Heart right ventricle (tissue), 16 donors: ENCODE measurements around the gene LSM14A. TPM values are rescaled to one million over a fixed set of nuclear protein-coding genes. Genes with fewer than 3 reads are reported as not detected.
A peak's percentile ranks its signal among the peaks of the same experiment; 100 is the strongest.

Experiments
- ATAC-seq, 8 donors: fragments of 200-7000 bp; cut with Tn5 transposase; one replicate each; pipeline ENCODE4 v1.9.1; 2020; ENCODE audit warnings: mild to moderate bottlenecking in 8 of 8, moderate library complexity in 8 of 8, moderate number of reproducible peaks in 1 of 8
- DNase-seq, 2 donors: peaks; one replicate each; pipeline ENCODE4 v3.0.0-alpha.2; 2020
- H3K27ac ChIP-seq, 10 donors: fragments of 200-600 bp; sonication (generic) in 2 of 10; one replicate each; pipeline versions ENCODE4 v1.5.0 to v1.8.0; 2020 to 2022; ENCODE audit warnings: mild to moderate bottlenecking in 3 of 10
- H3K27me3 ChIP-seq, 7 donors: fragments of 200-600 bp; one replicate each; pipeline ENCODE4 v1.8.0; 2021 to 2022; ENCODE audit warnings: mild to moderate bottlenecking in 2 of 7
- H3K36me3 ChIP-seq, 9 donors: fragments of 200-600 bp; sonication (generic) in 1 of 9; one replicate each; pipeline versions ENCODE4 v1.5.0 to v1.8.0; 2020 to 2022; ENCODE audit warnings: mild to moderate bottlenecking in 2 of 9
- H3K4me1 ChIP-seq, 9 donors: fragments of 200-600 bp; sonication (generic) in 1 of 9; one replicate each; pipeline versions ENCODE4 v1.5.0 to v1.8.0; 2020 to 2022; ENCODE audit warnings: mild to moderate bottlenecking in 4 of 9
- H3K4me3 ChIP-seq, 10 donors: fragments of 200-600 bp; sonication (generic) in 2 of 10; one replicate each; pipeline versions ENCODE4 v1.5.0 to v1.8.0; 2020 to 2022; ENCODE audit warnings: mild to moderate bottlenecking in 7 of 10, moderate library complexity in 2 of 10
- H3K9me3 ChIP-seq, 11 donors: fragments of 200-600 bp in 10 of 11; sonication (generic) in 2 of 11; one replicate each; pipeline versions ENCODE4 v1.5.0 to v1.8.0; 2013 to 2022; ENCODE audit warnings: mild to moderate bottlenecking in 2 of 11, control low read depth in 1 of 11, moderate library complexity in 1 of 11
- CTCF ChIP-seq, 9 donors: fragments of 200-600 bp; sonication (generic) in 2 of 9; IDR thresholded peaks; one replicate each; pipeline versions ENCODE4 v1.5.0 to v1.8.0; 2021 to 2022; ENCODE audit warnings: antibody characterized with exemption in 9 of 9, mild to moderate bottlenecking in 5 of 9, moderate library complexity in 1 of 9
- WGBS, 2 donors: extraction: QIAGEN DNeasy Blood & Tissue Kit; methylation state at CpG; one replicate each; pipeline ENCODE4 v1.1.7; 2013; ENCODE audit warnings: inconsistent platforms in 1 of 2; 5-methylcytosine and 5-hydroxymethylcytosine counted together
- intact Hi-C, 10 donors: fragments of 100-400 bp; cut with DNase I; formaldehyde crosslinking; loops; one replicate each; pipeline versions ENCODE4 v1.11.1 to v1.14.2; 2022
- polyA plus RNA-seq, 2 donors: library from polyadenylated mRNA; stranded (reverse); fragments of 200-250 nt; gene quantifications; one replicate each; pipeline ENCODE4 v1.2.3, GENCODE V29; 2013
- total RNA-seq, 10 donors: library from RNA; stranded (reverse); fragmentation: NEBNext Ultra II Directional in 3 of 10; extraction: Animal tissue kit (Norgen Biotek cat#: 25700) in 3 of 10; gene quantifications; one replicate each; pipeline versions ENCODE4 v1.2.1 to v1.2.4, GENCODE V29; 2021 to 2023
- donor health status: Arrhythmogenic right ventricular cardiomyopathy.
- donor health status: ischemic (EF 13 %, LVEDD 7.1; RV severe dilation, severe dysfunction).
- donor health status: healthy with polysubstance abuse.
- donor health status: DM: no; HTN: yes; CAD: no.
- donor health status: DM: no; HTN: no; CAD: no.
- donor health status: ischemic (EF 25% LVEDD 6.9; RV normal size, moderate dysfunction).
- donor health status: ischemic (EF 25% LVEDD 5.7; RV mildly dilated, moderate dysfunction).
- donor health status: healthy.
- donor health status: DM: yes; HTN: yes; CAD: no.
- donor health status: Ischemic cardiomyopathy.
- donor health status: ischemic (EF 35%, LVEDD 5.7; RV mildly dilated, moderate dysfunction).
- donor health status: nonischemic (EF 11% LVEDD 7.7; RV severe dilation, severe dysfunction).
- donor health status: DM: yes; HTN: yes; CAD: no.
- donor health status: PGD.
- donor health status: ischemic (EF 29% LVEDD 5.4; RV normal size, mild dysfunction).
- donor health status: nonischemic (EF 23%, LVEDD 6.1; RV moderate dilation, normal function).

The LSM14A gene
- total and polyA plus RNA-seq, 12 donors = 44.7 to 78.0 (median 66.1) TPM

GRCh38 chr19:34228762-34229161 lies 56.5 kb downstream of the LSM14A start:
- 95 to 98% methylated on average over 3 of the region's 3 CpGs for WGBS, 2 donors
- H3K27ac ChIP-seq = peak overlapping the region in 1 of 10 donors; percentile 5

GRCh38 chr19:34229721-34230120 lies 57.4 kb downstream of the LSM14A start:
- ATAC-seq (no peak), DNase-seq (no peak)
- peaks cover 4 to 31% (median 18%) of the 10 kb centered on the region in 9 donors for H3K4me1 ChIP-seq
- peaks cover 0 to 66% (median 36%) of the 10 kb centered on the region in 9 donors for H3K36me3 ChIP-seq
- H3K4me3 ChIP-seq = no peak overlapping the region
- no peaks in the 10 kb centered on the region for H3K27me3 ChIP-seq
- H3K9me3 ChIP-seq = no peaks in the 10 kb centered on the region
- 90 to 94% methylated on average over 4 of the region's 4 CpGs for WGBS, 2 donors
- no peak overlapping the region for H3K27ac ChIP-seq
- no peak for TF ChIP-seq CTCF (IDR thresholded peaks at IDR 0.05)
- intact Hi-C loops = loop anchor here in 1 of 10 donors (10.0 kb wide), 1 partner anchor 115 kb away; no protein-coding TSS in a partner anchor

More at GRCh38 chr19:34228762-34229161, 56.5 kb downstream of the LSM14A start:
- no peak for TF ChIP-seq CTCF (IDR thresholded peaks at IDR 0.05)
- no peak for ATAC-seq
- intact Hi-C loops = loop anchor here in 1 of 10 donors (10.0 kb wide), 1 partner anchor 116 kb away; no protein-coding TSS in a partner anchor
- Histone ChIP-seq H3K4me1 (peaks cover 4 to 35% (median 18%) of the 10 kb centered on the region in 9 donors), H3K9me3 (no peaks in the 10 kb centered on the region), H3K27me3 (no peaks in the 10 kb centered on the region), H3K4me3 (no peak overlapping the region), H3K36me3 (peaks cover 0 to 75% (median 44%) of the 10 kb centered on the region in 9 donors)
- DNase-seq = no peak

GRCh38 chr19:34230820-34231219 lies 58.5 kb downstream of the LSM14A start:
- intact Hi-C loops = no loop called here
- ATAC-seq (no peak), DNase-seq (no peak)
- H3K27me3 ChIP-seq = no peaks in the 10 kb centered on the region
- H3K9me3 ChIP-seq = peaks cover 0 to 3% (median 0%) of the 10 kb centered on the region in 11 donors
- H3K27ac ChIP-seq = no peak overlapping the region
- H3K4me3 ChIP-seq = no peak overlapping the region
- peaks cover 0 to 55% (median 25%) of the 10 kb centered on the region in 9 donors for H3K36me3 ChIP-seq
- 89 to 91% methylated on average over 10 of the region's 10 CpGs for WGBS, 2 donors
- no peak for TF ChIP-seq CTCF (IDR thresholded peaks at IDR 0.05)
- H3K4me1 ChIP-seq = peaks cover 4 to 31% (median 18%) of the 10 kb centered on the region in 9 donors

GRCh38 chr19:34231439-34231838 lies 59.1 kb downstream of the LSM14A start:
- intact Hi-C loops = no loop called here
- Histone ChIP-seq H3K27me3 (no peaks in the 10 kb centered on the region), H3K4me1 (peaks cover 4 to 31% (median 18%) of the 10 kb centered on the region in 9 donors), H3K27ac (no peak overlapping the region), H3K9me3 (peaks cover 0 to 3% (median 0%) of the 10 kb centered on the region in 11 donors), H3K36me3 (peaks cover 0 to 48% (median 22%) of the 10 kb centered on the region in 9 donors), H3K4me3 (no peak overlapping the region)
- 88 to 98% methylated on average over 4 of the region's 4 CpGs for WGBS, 2 donors
- ATAC-seq (no peak), DNase-seq (no peak)
- no peak for TF ChIP-seq CTCF (IDR thresholded peaks at IDR 0.05)
